ENCODE measurements around the gene KCNJ12. TPM values are rescaled to one million over a fixed set of nuclear protein-coding genes. Genes with fewer than 3 reads are reported as not detected.

Gene KCNJ12
- polyA plus RNA-seq, 3 donors: not detected

DNA sequence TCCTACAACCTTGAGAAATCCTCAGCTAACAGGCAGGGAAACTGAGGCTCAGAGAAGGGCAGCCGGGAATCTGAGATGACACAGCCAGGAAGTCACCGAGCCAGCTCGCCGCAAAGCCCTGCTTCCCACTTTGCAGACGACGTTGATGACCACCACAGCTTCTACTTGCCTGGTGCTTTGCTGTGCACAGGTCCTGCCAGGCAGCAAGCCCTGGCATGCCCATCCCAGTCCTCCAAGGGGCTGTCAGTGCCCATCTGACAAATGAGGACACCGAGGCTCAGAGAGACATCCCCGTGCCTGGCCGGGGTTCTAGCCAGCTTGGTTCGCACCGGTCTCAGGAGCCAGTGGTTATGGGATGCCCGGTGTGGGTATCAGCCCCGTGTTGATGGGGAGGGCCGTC is 20.1 kb downstream of the KCNJ12 start:
- H3K27ac ChIP-seq (ENCODE audit: low read depth in 1 of 2, low read length in 2 of 2): no peak overlapping the region
- 86% methylated on average over 14 of the region's 14 CpGs for WGBS (ENCODE audit: insufficient coverage)
- no peaks in the 10 kb centered on the region for H3K4me1 ChIP-seq (ENCODE audit: control insufficient read depth in 1 of 2, insufficient read depth in 2 of 2, low read length in 2 of 2)
- no peak overlapping the region for H3K9ac ChIP-seq (ENCODE audit: insufficient read depth, low read length, poor library complexity, severe bottlenecking)
- intact Hi-C loops (cut with micrococcal nuclease): no loop called here
- no peaks in the 10 kb centered on the region for H3K27me3 ChIP-seq (ENCODE audit: control insufficient read depth in 2 of 2, insufficient read depth in 2 of 2, low read length in 2 of 2)
- peaks cover 3 to 5% of the 10 kb centered on the region in 2 donors for H3K9me3 ChIP-seq (replicated peaks in 1 of 2; ENCODE audit: control insufficient read depth in 1 of 2, insufficient read depth in 1 of 2, low read length in 2 of 2)
- Mint-ChIP-seq H3K27me3 (ENCODE audit: low read depth in 3 of 3) (peaks cover 0 to 4% (median 1%) of the 10 kb centered on the region in 3 donors), H3K4me1 (no peaks in the 10 kb centered on the region), H3K4me3 (no peak overlapping the region), H3K27ac (no peak overlapping the region), H3K36me3 (no peaks in the 10 kb centered on the region), H3K9me3 (peaks cover 0 to 7% (median 2%) of the 10 kb centered on the region in 7 donors)
- H3K79me2 ChIP-seq (ENCODE audit: insufficient read depth, low read length): no peaks in the 10 kb centered on the region
- no peak overlapping the region for H3K4me3 ChIP-seq (replicated peaks in 1 of 3; ENCODE audit: low read depth in 2 of 3, low read length in 3 of 3)
- H3K4me2 ChIP-seq (replicated peaks; ENCODE audit: extremely low read depth, low read length, poor library complexity, severe bottlenecking): no peak overlapping the region
- no peak overlapping the region for H2AFZ ChIP-seq (ENCODE audit: insufficient read depth, low read depth, low read length, poor library complexity, severe bottlenecking)
- H4K20me1 ChIP-seq (ENCODE audit: insufficient read depth, low read length): no peaks in the 10 kb centered on the region
- no peak for DNase-seq
- H3K36me3 ChIP-seq (replicated peaks in 1 of 2; ENCODE audit: control insufficient read depth in 1 of 2, insufficient read depth in 2 of 2, low read length in 2 of 2): no peaks in the 10 kb centered on the region
- no peak for TF ChIP-seq CTCF (IDR thresholded peaks at IDR 0.05)

DNA sequence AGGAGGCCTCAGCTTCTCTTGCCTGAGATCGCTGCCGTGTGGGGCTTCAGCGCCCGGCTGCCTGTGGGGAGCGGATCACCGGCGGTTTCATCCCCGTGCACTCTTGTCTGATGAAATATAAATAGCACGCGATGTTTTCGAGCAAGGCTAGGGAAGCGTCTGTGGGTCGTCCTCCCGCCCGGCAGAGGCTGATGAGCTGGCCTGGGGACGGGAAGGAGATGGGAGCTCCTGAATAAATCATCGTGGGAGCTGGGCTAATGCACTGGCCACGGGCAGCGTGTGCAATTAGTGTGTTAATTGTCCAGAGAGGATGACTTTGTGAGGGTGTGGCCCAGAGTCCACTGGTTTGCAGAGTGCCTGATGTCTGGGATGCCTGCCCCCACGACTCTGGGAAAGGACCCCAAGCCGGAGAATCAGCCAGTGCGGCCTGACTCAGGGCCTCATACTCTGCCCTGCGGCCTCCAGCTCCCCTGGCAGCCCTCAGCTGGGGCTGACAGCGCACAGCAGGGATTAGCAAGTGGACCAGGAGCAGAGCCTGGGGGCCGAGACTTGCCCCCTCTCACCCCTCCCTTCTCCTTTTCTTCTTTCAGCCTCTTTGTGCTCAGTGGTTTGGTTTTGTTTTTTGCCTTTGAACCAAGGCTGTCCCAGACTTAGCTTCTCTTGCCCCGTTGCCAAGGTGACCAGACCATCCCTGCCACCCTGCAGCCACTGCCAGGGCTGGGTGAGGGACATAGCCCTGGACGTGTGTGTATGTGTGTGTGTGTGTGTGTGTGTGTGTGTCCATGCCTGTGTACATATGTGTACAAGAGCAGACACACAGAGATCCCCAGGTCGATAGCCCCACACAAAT is 21.4 kb downstream of the KCNJ12 start:
- TF ChIP-seq CTCF (IDR thresholded peaks at IDR 0.05): no peak
- H3K9me3 Mint-ChIP-seq: peaks cover 0 to 10% (median 4%) of the 10 kb centered on the region in 7 donors

More for the DNA sequence above, 21.4 kb downstream of the KCNJ12 start:
- H3K4me1 Mint-ChIP-seq: no peaks in the 10 kb centered on the region
- H3K9me3 ChIP-seq (replicated peaks in 1 of 2; ENCODE audit: control insufficient read depth in 1 of 2, insufficient read depth in 1 of 2, low read length in 2 of 2): peaks cover 5 to 8% of the 10 kb centered on the region in 2 donors
- no peaks in the 10 kb centered on the region for H4K20me1 ChIP-seq (ENCODE audit: insufficient read depth, low read length)
- H3K27ac Mint-ChIP-seq: no peak overlapping the region
- intact Hi-C loops (cut with micrococcal nuclease): no loop called here
- no peaks in the 10 kb centered on the region for H3K36me3 Mint-ChIP-seq
- H3K4me3 ChIP-seq (replicated peaks in 1 of 3; ENCODE audit: low read depth in 2 of 3, low read length in 3 of 3): no peak overlapping the region
- H3K4me2 ChIP-seq (replicated peaks; ENCODE audit: extremely low read depth, low read length, poor library complexity, severe bottlenecking): no peak overlapping the region
- H3K9ac ChIP-seq (ENCODE audit: insufficient read depth, low read length, poor library complexity, severe bottlenecking): no peak overlapping the region
- H2AFZ ChIP-seq (ENCODE audit: insufficient read depth, low read depth, low read length, poor library complexity, severe bottlenecking): no peak overlapping the region
- no peak overlapping the region for H3K4me3 Mint-ChIP-seq
- H3K27me3 Mint-ChIP-seq (ENCODE audit: low read depth in 3 of 3): peaks cover 0 to 4% (median 0%) of the 10 kb centered on the region in 3 donors
- H3K27ac ChIP-seq (ENCODE audit: low read depth in 1 of 2, low read length in 2 of 2): no peak overlapping the region
- no peaks in the 10 kb centered on the region for H3K27me3 ChIP-seq (ENCODE audit: control insufficient read depth in 2 of 2, insufficient read depth in 2 of 2, low read length in 2 of 2)
- 92% methylated on average over 27 of the region's 28 CpGs for WGBS (ENCODE audit: insufficient coverage)
- H3K36me3 ChIP-seq (replicated peaks in 1 of 2; ENCODE audit: control insufficient read depth in 1 of 2, insufficient read depth in 2 of 2, low read length in 2 of 2): no peaks in the 10 kb centered on the region
- DNase-seq: no peak
- H3K4me1 ChIP-seq (ENCODE audit: control insufficient read depth in 1 of 2, insufficient read depth in 2 of 2, low read length in 2 of 2): no peaks in the 10 kb centered on the region
- no peaks in the 10 kb centered on the region for H3K79me2 ChIP-seq (ENCODE audit: insufficient read depth, low read length)

Measured in CD14-positive monocyte (primary cell).